IMR-90 (cell line): ENCODE measurements around the gene PPP4C. TPM values are rescaled to one million over a fixed set of nuclear protein-coding genes. Genes with fewer than 3 reads are reported as not detected.

ENCODE experiments used
- ATAC-seq: fragments of 200-7000 bp; cut with Tn5 transposase; 2 replicates; pipeline ENCODE4 v1.9.1; 2020; ENCODE audit warnings: low read depth, mild to moderate bottlenecking, moderate library complexity
- BruUV-seq: library from RNA; stranded (reverse); fragments of 400-500 nt; replicated peaks from 2 replicates; lab custom pipeline; 2021; lab: Mats Ljungman, UMichigan
- CTCF ChIA-PET: fragments of 300-600 bp; formaldehyde crosslinking; extraction: SDS; loops from one replicate; lab custom pipeline; 2021; ENCODE audit warnings: antibody characterized with exemption; lab: Yijun Ruan, JAX
- POLR2A ChIA-PET: fragments of 300-600 bp; sonication (Branson Sonifier 250); formaldehyde crosslinking; loops from one replicate; lab custom pipeline; 2022; ENCODE audit warnings: antibody characterized with exemption; ENCODE audit not compliant: unreplicated experiment; lab: Charles Lee
- DNase-seq: peaks from one replicate; pipeline ENCODE4 v3.0.0; 2013
- H2AFZ ChIP-seq: replicated peaks from 2 replicates; pipeline ENCODE3; 2013; ENCODE audit warnings: low read length, mild to moderate bottlenecking; ENCODE audit not compliant: poor library complexity
- H2AK5ac ChIP-seq: 2 replicates; pipeline ENCODE4 v1.6.1; 2013; ENCODE audit warnings: low read depth, low read length, inconsistent platforms
- H2AK9ac ChIP-seq: replicated peaks from 2 replicates; pipeline ENCODE3; 2013; ENCODE audit warnings: mild to moderate bottlenecking, low read depth, low read length, moderate library complexity; ENCODE audit not compliant: poor library complexity
- H2BK120ac ChIP-seq: 2 replicates; pipeline ENCODE4 v1.6.1; 2013; ENCODE audit warnings: low read depth, low read length, inconsistent platforms
- H2BK15ac ChIP-seq: 3 replicates; pipeline ENCODE4 v1.6.1; 2013; ENCODE audit warnings: low read depth, low read length, inconsistent platforms
- H2BK20ac ChIP-seq: 2 replicates; pipeline ENCODE4 v1.6.1; 2013; ENCODE audit warnings: low read depth, mild to moderate bottlenecking, inconsistent platforms, low read length, moderate library complexity
- H2BK5ac ChIP-seq: 2 replicates; pipeline ENCODE4 v1.6.1; 2013; ENCODE audit warnings: mild to moderate bottlenecking, low read depth, low read length, inconsistent platforms; ENCODE audit not compliant: poor library complexity, severe bottlenecking
- H3K14ac ChIP-seq: replicated peaks from 2 replicates; pipeline ENCODE4 v1.6.1; 2013; ENCODE audit warnings: low read depth, low read length, inconsistent platforms
- H3K18ac ChIP-seq: 2 replicates; pipeline ENCODE4 v1.6.1; 2013; ENCODE audit warnings: low read depth, low read length, control low read depth
- H3K23ac ChIP-seq: 2 replicates; pipeline ENCODE4 v1.6.1; 2013; ENCODE audit warnings: low read depth, low read length, inconsistent platforms
- H3K27ac ChIP-seq: 2 replicates; pipeline ENCODE4 v1.5.1; 2013; ENCODE audit warnings: mild to moderate bottlenecking, control low read depth, low read length; ENCODE audit not compliant: insufficient read depth
- H3K27me3 ChIP-seq: 2 replicates; pipeline ENCODE4 v1.6.1; 2013; ENCODE audit warnings: low read length; ENCODE audit not compliant: control insufficient read depth, insufficient read depth
- H3K36me3 ChIP-seq: 2 replicates; pipeline ENCODE4 v1.6.1; 2013; ENCODE audit warnings: low read length, mixed read lengths; ENCODE audit not compliant: control insufficient read depth, insufficient read depth
- H3K4ac ChIP-seq: 2 replicates; pipeline ENCODE4 v1.6.1; 2013; ENCODE audit warnings: low read depth, low read length, inconsistent platforms
- H3K4me1 ChIP-seq: 2 replicates; pipeline ENCODE4 v1.6.1; 2013; ENCODE audit warnings: low read length, mixed read lengths; ENCODE audit not compliant: control insufficient read depth, insufficient read depth
- H3K4me2 ChIP-seq: 2 replicates; pipeline ENCODE4 v1.6.1; 2013; ENCODE audit warnings: low read depth, mild to moderate bottlenecking, control low read depth, low read length, moderate library complexity
- H3K4me3 ChIP-seq: 2 replicates; pipeline ENCODE4 v1.5.1; 2013; ENCODE audit warnings: low read depth, mild to moderate bottlenecking, control low read depth, low read length, moderate library complexity; ENCODE audit not compliant: insufficient read depth
- H3K56ac ChIP-seq: 2 replicates; pipeline ENCODE4 v1.6.1; 2013; ENCODE audit warnings: low read length, inconsistent platforms; ENCODE audit not compliant: insufficient read depth; ENCODE audit errors: extremely low read depth
- H3K79me1 ChIP-seq, 2 experiments: 2 replicates each; pipeline ENCODE4 v1.6.1; 2013; ENCODE audit warnings: low read length in 2 of 2, inconsistent platforms in 1 of 2, low read depth in 1 of 2
- H3K9ac ChIP-seq: 2 replicates; pipeline ENCODE4 v1.6.1; 2013; ENCODE audit warnings: low read depth, low read length, control low read depth
- H3K9me1 ChIP-seq: 2 replicates; pipeline ENCODE4 v1.6.1; 2013; ENCODE audit warnings: low read length, inconsistent platforms; ENCODE audit not compliant: insufficient read depth
- H3K9me3 ChIP-seq: 2 replicates; pipeline ENCODE4 v1.6.1; 2013; ENCODE audit warnings: low read length; ENCODE audit not compliant: control insufficient read depth, insufficient read depth
- H4K20me1 ChIP-seq: 2 replicates; pipeline ENCODE4 v1.6.1; 2013; ENCODE audit warnings: low read length, inconsistent platforms; ENCODE audit not compliant: insufficient read depth
- H4K5ac ChIP-seq: 2 replicates; pipeline ENCODE4 v1.6.1; 2013; ENCODE audit warnings: mild to moderate bottlenecking, low read depth, low read length, control low read depth
- H4K8ac ChIP-seq, 2 experiments: 2 replicates each; pipeline ENCODE4 v1.6.1; 2013; ENCODE audit warnings: low read depth in 2 of 2, low read length in 2 of 2, control low read depth in 1 of 2, inconsistent platforms in 1 of 2
- H4K91ac ChIP-seq: 2 replicates; pipeline ENCODE4 v1.6.1; 2013; ENCODE audit warnings: low read depth, low read length, inconsistent platforms; ENCODE audit not compliant: insufficient read depth
- BHLHE40 ChIP-seq: fragments of 150-350 bp; IDR thresholded peaks from 2 replicates; pipeline ENCODE4 v1.6.1; 2016; ENCODE audit warnings: mild to moderate bottlenecking, low read depth, low read length
- CHD1 ChIP-seq: IDR thresholded peaks from 2 replicates; pipeline ENCODE4 v1.6.1; 2012; ENCODE audit warnings: low read depth, low read length, improper control_type of control experiment
- CTCF ChIP-seq: conservative IDR thresholded peaks from 2 replicates; pipeline ENCODE4 v1.5.1; 2012; ENCODE audit warnings: mild to moderate bottlenecking, low read depth, low read length, improper control_type of control experiment
- FOS ChIP-seq: fragments of 150-350 bp; IDR thresholded peaks from 2 replicates; pipeline ENCODE4 v1.6.1; 2016; ENCODE audit warnings: low read depth, low read length
- MAFK ChIP-seq: IDR thresholded peaks from 2 replicates; pipeline ENCODE4 v1.6.1; 2012; ENCODE audit warnings: low read depth, low read length, improper control_type of control experiment
- NFE2L2 ChIP-seq: fragments of 150-350 bp; IDR thresholded peaks from 2 replicates; pipeline ENCODE4 v1.6.1; 2016; ENCODE audit warnings: low read depth, mild to moderate bottlenecking, low read length
- POLR2A ChIP-seq: IDR thresholded peaks from 2 replicates; pipeline ENCODE4 v1.6.1; 2012; ENCODE audit warnings: mild to moderate bottlenecking, low read depth, low read length
- RCOR1 ChIP-seq: IDR thresholded peaks from 2 replicates; pipeline ENCODE4 v1.6.1; 2012; ENCODE audit warnings: mild to moderate bottlenecking, low read length, improper control_type of control experiment; ENCODE audit not compliant: insufficient replicate concordance
- RFX5 ChIP-seq: IDR thresholded peaks from 2 replicates; pipeline ENCODE4 v1.8.0; 2012; ENCODE audit warnings: low read depth, mild to moderate bottlenecking, low read length, moderate library complexity
- WGBS, 2 experiments: methylation state at CpG; one replicate each; pipeline versions ENCODE4 v1.1.5 to v1.1.7; 2013; ENCODE audit warnings: missing lambda C conversion rate in 2 of 2; ENCODE audit not compliant: insufficient read length in 1 of 2; ENCODE audit errors: extremely low coverage in 2 of 2; 5-methylcytosine and 5-hydroxymethylcytosine counted together
- dilution Hi-C: fragments of 300-500 bp; cut with HindIII; formaldehyde crosslinking; loops from one replicate; pipeline ENCODE4 v1.14.3; 2018; ENCODE audit warnings: low sequenced_read_pairs; ENCODE audit not compliant: unreplicated experiment
- in situ Hi-C: fragments of 300-500 bp; cut with MboI; formaldehyde crosslinking; loops from 3 replicates; pipeline ENCODE4 v1.14.3; 2019; ENCODE audit warnings: low sequenced_read_pairs, inconsistent platforms, mixed read lengths
- intact Hi-C: fragments of 100-400 bp; cut with micrococcal nuclease; formaldehyde crosslinking; loops from 2 replicates; pipeline ENCODE4 v1.10.0; 2022
- polyA plus RNA-seq, 3 experiments: library from polyadenylated mRNA; depleted of rRNA; stranded (reverse); fragments of >200 nt; gene quantifications; 2 replicates each; pipeline ENCODE4 v1.2.3, GENCODE V29; 2012; ENCODE audit warnings: low replicate concordance in 1 of 3
- total RNA-seq: library from RNA; depleted of rRNA; stranded (reverse); fragments of >200 nt; gene quantifications from 2 replicates; pipeline ENCODE4 v1.2.3, GENCODE V29; 2012
- TF ChIP-seq, protein P1 (sequence below): fragments of 150-350 bp; IDR thresholded peaks from 2 replicates; pipeline ENCODE4 v1.6.1; 2017; ENCODE audit warnings: mild to moderate bottlenecking, antibody characterized with exemption, low read length, low read depth

The PPP4C gene
- total and polyA plus RNA-seq, 2 of the 4 experiments (the other 2 are of a cell fraction): 200 to 209 TPM

- Histone ChIP-seq H2BK5ac (no peak overlapping the region), H3K79me1 (no peaks in the 10 kb centered on the region), H3K27me3 (peaks cover 65% of the 10 kb centered on the region), H2BK20ac (no peak overlapping the region), H3K4ac (no peak overlapping the region), H3K9me1 (no peaks in the 10 kb centered on the region), H4K91ac (no peak overlapping the region), H3K9me3 (no peaks in the 10 kb centered on the region), H4K20me1 (peaks cover 9% of the 10 kb centered on the region; the same call in 1 of the 2 replicates), H2AK5ac (no peak overlapping the region), H3K27ac (no peak overlapping the region), H4K8ac (no peak overlapping the region), H3K36me3 (no peaks in the 10 kb centered on the region), H4K5ac (no peak overlapping the region), H3K4me3 (no peak overlapping the region), H3K9ac (no peak overlapping the region), H3K18ac (no peak overlapping the region), H3K4me1 (no peaks in the 10 kb centered on the region), H2BK120ac (no peak overlapping the region), H3K4me2 (no peak overlapping the region), H2AFZ (no peak overlapping the region), H3K14ac (no peak overlapping the region), H3K56ac (no peak overlapping the region), H2AK9ac (no peak overlapping the region), H2BK15ac (no peak overlapping the region), H3K23ac (no peak overlapping the region)
- TF ChIP-seq, protein P1, sequence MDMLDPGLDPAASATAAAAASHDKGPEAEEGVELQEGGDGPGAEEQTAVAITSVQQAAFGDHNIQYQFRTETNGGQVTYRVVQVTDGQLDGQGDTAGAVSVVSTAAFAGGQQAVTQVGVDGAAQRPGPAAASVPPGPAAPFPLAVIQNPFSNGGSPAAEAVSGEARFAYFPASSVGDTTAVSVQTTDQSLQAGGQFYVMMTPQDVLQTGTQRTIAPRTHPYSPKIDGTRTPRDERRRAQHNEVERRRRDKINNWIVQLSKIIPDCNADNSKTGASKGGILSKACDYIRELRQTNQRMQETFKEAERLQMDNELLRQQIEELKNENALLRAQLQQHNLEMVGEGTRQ: no peak
- no peak for TF ChIP-seq CTCF
- no peak for TF ChIP-seq FOS
- TF ChIP-seq MAFK: no peak
- TF ChIP-seq NFE2L2: no peak
- no peak for TF ChIP-seq BHLHE40
- TF ChIP-seq RFX5: no peak
- no peak for TF ChIP-seq RCOR1
- no peak for TF ChIP-seq CHD1
- TF ChIP-seq POLR2A: no peak
- BruUV-seq: no TSS peak
- 79% methylated on average over 6 of the region's 18 CpGs; no CpG with 5 or more reads in 1 of the 2 experiments for WGBS, 2 experiments
- in situ Hi-C loops (loop anchor here (10.0 kb wide), 1 partner anchor 332 kb away; no protein-coding TSS in a partner anchor), dilution Hi-C loops (no loop called here), intact Hi-C loops (no loop called here)
- no peak for DNase-seq
- ChIA-PET CTCF (no interaction called here), POLR2A (no interaction called here)
- ATAC-seq: no peak
These were observed 49.3 kb upstream of the PPP4C start for GRCh38 chr16:30026449-30026848.
